Nephron progenitor cell (in vitro differentiated cells): ENCODE data around the gene CHN2.

Experiments used
- DNase-seq: peaks from one replicate; pipeline ENCODE4 v3.0.0; 2021
- H3K27ac Mint-ChIP-seq: 2 replicates; pipeline ENCODE4 v1.8.0; 2021; ENCODE audit warnings: mild to moderate bottlenecking, moderate library complexity, mixed read lengths
- H3K27me3 Mint-ChIP-seq: 2 replicates; pipeline ENCODE4 v1.8.0; 2021; ENCODE audit warnings: mild to moderate bottlenecking, low read depth, mixed read lengths; ENCODE audit not compliant: poor library complexity
- H3K36me3 Mint-ChIP-seq: 2 replicates; pipeline ENCODE4 v1.8.0; 2021; ENCODE audit warnings: low read depth, mixed read lengths
- H3K4me1 Mint-ChIP-seq: 2 replicates; pipeline ENCODE4 v1.8.0; 2021; ENCODE audit warnings: mixed read lengths
- H3K4me3 Mint-ChIP-seq: 2 replicates; pipeline ENCODE4 v1.8.0; 2021; ENCODE audit warnings: mild to moderate bottlenecking, moderate library complexity, mixed read lengths
- H3K9me3 Mint-ChIP-seq: 2 replicates; pipeline ENCODE4 v1.8.0; 2021; ENCODE audit warnings: mild to moderate bottlenecking, moderate library complexity, mixed read lengths
- TF ChIP-seq, protein P1 (sequence below): fragments of 200-600 bp; sonication (generic); IDR thresholded peaks from 2 replicates; pipeline ENCODE4 v1.5.0; 2021; ENCODE audit warnings: antibody characterized with exemption

Gene CHN2

DNA sequence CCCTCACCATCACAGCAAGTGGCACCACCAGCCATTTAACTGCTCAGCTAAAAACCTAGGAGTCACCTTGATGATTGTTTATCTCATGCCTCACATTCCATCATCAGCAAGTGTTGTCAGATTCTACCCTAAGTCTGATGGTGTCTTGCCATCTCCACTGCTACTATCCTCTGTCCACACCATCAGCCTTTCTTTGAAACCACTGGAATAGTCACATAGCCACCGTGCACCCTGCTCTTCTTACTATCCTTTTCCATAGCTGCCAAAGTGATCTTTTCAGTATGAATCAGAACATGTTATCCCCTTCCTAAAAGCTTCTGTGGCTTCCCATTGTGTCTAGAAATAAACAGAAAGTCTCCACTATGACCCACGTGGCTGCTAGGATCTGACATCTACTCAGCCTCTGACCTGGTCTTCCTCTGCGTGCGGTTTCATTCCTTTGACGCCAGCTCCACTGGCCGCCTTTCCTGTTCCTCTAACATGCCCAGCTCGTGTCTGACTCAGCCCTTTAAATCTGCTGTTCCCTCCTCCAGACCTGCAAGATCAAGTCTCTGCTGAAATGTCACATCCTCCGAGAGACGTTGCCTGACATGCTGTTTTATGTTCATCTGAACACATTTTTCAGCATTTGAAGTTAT, 16.5 kb upstream of the CHN2 start:
- Mint-ChIP-seq H3K36me3 (peaks cover 8% of the 10 kb centered on the region), H3K27ac (peak overlapping the region; percentile 12), H3K4me1 (no peaks in the 10 kb centered on the region), H3K4me3 (no peak overlapping the region), H3K9me3 (peaks cover 8% of the 10 kb centered on the region), H3K27me3 (no peaks in the 10 kb centered on the region)
- no peak for DNase-seq
- TF ChIP-seq, protein P1, sequence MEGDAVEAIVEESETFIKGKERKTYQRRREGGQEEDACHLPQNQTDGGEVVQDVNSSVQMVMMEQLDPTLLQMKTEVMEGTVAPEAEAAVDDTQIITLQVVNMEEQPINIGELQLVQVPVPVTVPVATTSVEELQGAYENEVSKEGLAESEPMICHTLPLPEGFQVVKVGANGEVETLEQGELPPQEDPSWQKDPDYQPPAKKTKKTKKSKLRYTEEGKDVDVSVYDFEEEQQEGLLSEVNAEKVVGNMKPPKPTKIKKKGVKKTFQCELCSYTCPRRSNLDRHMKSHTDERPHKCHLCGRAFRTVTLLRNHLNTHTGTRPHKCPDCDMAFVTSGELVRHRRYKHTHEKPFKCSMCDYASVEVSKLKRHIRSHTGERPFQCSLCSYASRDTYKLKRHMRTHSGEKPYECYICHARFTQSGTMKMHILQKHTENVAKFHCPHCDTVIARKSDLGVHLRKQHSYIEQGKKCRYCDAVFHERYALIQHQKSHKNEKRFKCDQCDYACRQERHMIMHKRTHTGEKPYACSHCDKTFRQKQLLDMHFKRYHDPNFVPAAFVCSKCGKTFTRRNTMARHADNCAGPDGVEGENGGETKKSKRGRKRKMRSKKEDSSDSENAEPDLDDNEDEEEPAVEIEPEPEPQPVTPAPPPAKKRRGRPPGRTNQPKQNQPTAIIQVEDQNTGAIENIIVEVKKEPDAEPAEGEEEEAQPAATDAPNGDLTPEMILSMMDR = no peak

DNA sequence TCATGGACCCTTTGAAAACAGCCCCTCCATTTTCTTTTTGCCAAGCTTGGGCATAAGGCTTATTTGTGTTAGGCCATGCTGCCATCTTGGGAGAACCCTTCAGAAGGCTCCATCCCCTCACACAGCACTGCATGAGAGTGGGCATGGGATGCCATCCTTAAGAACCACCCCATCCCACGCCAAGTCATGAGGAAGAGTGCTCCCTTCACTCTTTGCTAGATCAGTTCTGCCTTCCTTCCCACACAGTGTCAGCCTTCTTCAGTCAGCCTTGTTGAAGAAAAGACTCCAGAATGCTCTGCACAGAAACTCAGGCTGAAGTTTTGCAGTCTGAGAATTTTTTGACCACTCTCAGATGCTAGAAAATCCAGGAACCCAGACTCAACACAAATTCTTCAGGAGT, 15.5 kb upstream of the CHN2 start:
- H3K4me3 Mint-ChIP-seq = no peak overlapping the region
- TF ChIP-seq, protein P1 = no peak
- no peak for DNase-seq
- H3K9me3 Mint-ChIP-seq = peaks cover 4% of the 10 kb centered on the region
- H3K27me3 Mint-ChIP-seq = no peaks in the 10 kb centered on the region
- H3K36me3 Mint-ChIP-seq = peaks cover 8% of the 10 kb centered on the region
- H3K27ac Mint-ChIP-seq = no peak overlapping the region
- no peaks in the 10 kb centered on the region for H3K4me1 Mint-ChIP-seq

- no peak overlapping the region for H3K4me3 Mint-ChIP-seq
- no peaks in the 10 kb centered on the region for H3K9me3 Mint-ChIP-seq
- no peaks in the 10 kb centered on the region for H3K36me3 Mint-ChIP-seq
- DNase-seq = no peak
- no peak overlapping the region for H3K27ac Mint-ChIP-seq
- TF ChIP-seq, protein P1 = no peak
- peaks cover 5% of the 10 kb centered on the region for H3K27me3 Mint-ChIP-seq
- H3K4me1 Mint-ChIP-seq = peaks cover 5% of the 10 kb centered on the region
Measured at GRCh38 chr7:29184599-29184998, 10.0 kb upstream of the CHN2 start.

- TF ChIP-seq, protein P1 = no peak
- no peaks in the 10 kb centered on the region for H3K36me3 Mint-ChIP-seq
- no peaks in the 10 kb centered on the region for H3K9me3 Mint-ChIP-seq
Measured at GRCh38 chr7:29185613-29186012, 9.0 kb upstream of the CHN2 start.

GRCh38 chr7:29189743-29190201, 4.8 kb upstream of the CHN2 start:
- DNase-seq = peak; percentile 77
- Mint-ChIP-seq H3K27ac (no peak overlapping the region), H3K9me3 (no peaks in the 10 kb centered on the region), H3K4me1 (peaks cover 21% of the 10 kb centered on the region), H3K27me3 (peaks cover 41% of the 10 kb centered on the region), H3K4me3 (no peak overlapping the region), H3K36me3 (no peaks in the 10 kb centered on the region)
- TF ChIP-seq, protein P1 = peak; percentile 77

More at GRCh38 chr7:29185613-29186012, 9.0 kb upstream of the CHN2 start:
- peaks cover 7% of the 10 kb centered on the region for H3K27me3 Mint-ChIP-seq
- H3K4me3 Mint-ChIP-seq = no peak overlapping the region
- no peak overlapping the region for H3K27ac Mint-ChIP-seq
- DNase-seq = no peak
- H3K4me1 Mint-ChIP-seq = peaks cover 15% of the 10 kb centered on the region
